Hepatocyte (in vitro differentiated cells): ENCODE results near the gene SHISA6. TPM values are rescaled to one million over a fixed set of nuclear protein-coding genes. Genes with fewer than 3 reads are reported as not detected.

Experiments
- DNase-seq: peaks from one replicate; pipeline ENCODE4 v3.0.0-alpha.2; 2016; ENCODE audit warnings: low spot score
- H2AFZ ChIP-seq: fragments of 200-600 bp; sonication (generic); 2 replicates; pipeline ENCODE4 v1.6.0; 2016; ENCODE audit warnings: antibody characterized with exemption, mild to moderate bottlenecking
- H3K27ac ChIP-seq: fragments of 200-600 bp; sonication (generic); 2 replicates; pipeline ENCODE4 v1.5.1; 2016; ENCODE audit warnings: mild to moderate bottlenecking
- H3K27me3 ChIP-seq: fragments of 200-600 bp; sonication (generic); 2 replicates; pipeline ENCODE4 v1.6.1; 2016
- H3K36me3 ChIP-seq: fragments of 200-600 bp; sonication (generic); replicated peaks from 2 replicates; pipeline ENCODE4 v1.5.1; 2016; ENCODE audit warnings: low read depth; ENCODE audit not compliant: insufficient read depth
- H3K4me1 ChIP-seq: fragments of 200-600 bp; sonication (generic); 2 replicates; pipeline ENCODE4 v1.5.1; 2016; ENCODE audit warnings: mild to moderate bottlenecking, moderate library complexity; ENCODE audit not compliant: insufficient read depth
- H3K4me2 ChIP-seq: fragments of 200-600 bp; sonication (generic); 2 replicates; pipeline ENCODE4 v1.6.0; 2016
- H3K4me3 ChIP-seq: fragments of 200-600 bp; sonication (generic); 2 replicates; pipeline ENCODE4 v1.5.1; 2016; ENCODE audit warnings: mild to moderate bottlenecking
- H3K79me2 ChIP-seq: fragments of 200-600 bp; sonication (generic); 2 replicates; pipeline ENCODE4 v1.6.0; 2017; ENCODE audit warnings: mild to moderate bottlenecking
- H3K9me2 ChIP-seq: fragments of 200-600 bp; sonication (generic); replicated peaks from 2 replicates; pipeline ENCODE4 v1.6.0; 2017; ENCODE audit warnings: mild to moderate bottlenecking; ENCODE audit not compliant: insufficient read depth
- H3K9me3 ChIP-seq: fragments of 200-600 bp; sonication (generic); 2 replicates; pipeline ENCODE4 v1.5.1; 2016; ENCODE audit warnings: low read depth, mild to moderate bottlenecking
- H4K20me1 ChIP-seq: fragments of 200-600 bp; sonication (generic); 2 replicates; pipeline ENCODE4 v1.6.0; 2016; ENCODE audit warnings: mild to moderate bottlenecking; ENCODE audit not compliant: insufficient read depth, poor library complexity, severe bottlenecking
- EZH2 ChIP-seq: fragments of 200-600 bp; sonication (generic); IDR thresholded peaks from 2 replicates; pipeline ENCODE4 v1.6.1; 2016; ENCODE audit warnings: antibody characterized with exemption, mild to moderate bottlenecking, borderline replicate concordance
- EZH2phosphoT487 ChIP-seq: fragments of 200-600 bp; sonication (generic); IDR thresholded peaks from one replicate; pipeline ENCODE4 v1.6.1; 2018; ENCODE audit warnings: antibody characterized with exemption, mild to moderate bottlenecking, low read depth, moderate library complexity; ENCODE audit not compliant: unreplicated experiment, severe bottlenecking
- WGBS: methylation state at CpG from one replicate; pipeline ENCODE4 v1.1.6; 2016; ENCODE audit warnings: low lambda C conversion rate; ENCODE audit errors: missing lambda C conversion rate; 5-methylcytosine and 5-hydroxymethylcytosine counted together
- polyA plus RNA-seq: library from polyadenylated mRNA; unstranded; fragments of >200 nt; fragmentation: Nextera tagmentation; extraction: Ambion mirVana; gene quantifications from 2 replicates; pipeline ENCODE4 v1.2.1, GENCODE V29; 2016
- total RNA-seq: library from RNA; depleted of rRNA; stranded (reverse); fragments of >200 nt; gene quantifications from 2 replicates; pipeline ENCODE4 v1.2.3, GENCODE V29; 2014
- TF ChIP-seq, protein P1 (sequence below): fragments of 200-600 bp; sonication (generic); IDR thresholded peaks from 2 replicates; pipeline ENCODE4 v1.5.1; 2016; ENCODE audit warnings: antibody characterized with exemption, mild to moderate bottlenecking; ENCODE audit not compliant: poor library complexity

Gene SHISA6
- total and polyA plus RNA-seq, 2 experiments from 2014 or later = 0.21 to 0.80 TPM

DNA sequence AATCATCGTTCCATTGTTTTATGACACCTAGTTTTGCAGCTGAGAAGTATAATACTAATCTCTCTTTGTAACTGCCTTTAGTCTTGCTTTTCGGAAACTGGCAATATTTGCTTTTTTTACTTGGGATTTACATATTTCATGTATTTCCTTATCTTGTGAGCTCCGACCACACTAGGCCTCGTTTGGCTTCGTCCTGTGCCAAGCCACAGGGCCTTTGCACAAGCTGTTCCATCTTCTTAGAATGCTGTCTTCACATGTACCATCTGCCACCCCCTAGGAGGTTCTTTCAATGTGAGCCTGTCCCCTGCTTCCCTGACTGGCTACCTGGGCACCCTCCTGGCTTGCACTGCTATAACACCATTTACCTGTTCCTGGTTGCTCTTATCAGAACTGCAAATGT, 77.2 kb downstream of the SHISA6 start:
- H2AFZ ChIP-seq = no peak overlapping the region
- H3K4me2 ChIP-seq = no peak overlapping the region
- H4K20me1 ChIP-seq = no peaks in the 10 kb centered on the region
- no peaks in the 10 kb centered on the region for H3K27me3 ChIP-seq
- H3K79me2 ChIP-seq = no peaks in the 10 kb centered on the region
- no peaks in the 10 kb centered on the region for H3K9me3 ChIP-seq
- no peaks in the 10 kb centered on the region for H3K4me1 ChIP-seq
- no peaks in the 10 kb centered on the region for H3K9me2 ChIP-seq
- TF ChIP-seq, protein P1, sequence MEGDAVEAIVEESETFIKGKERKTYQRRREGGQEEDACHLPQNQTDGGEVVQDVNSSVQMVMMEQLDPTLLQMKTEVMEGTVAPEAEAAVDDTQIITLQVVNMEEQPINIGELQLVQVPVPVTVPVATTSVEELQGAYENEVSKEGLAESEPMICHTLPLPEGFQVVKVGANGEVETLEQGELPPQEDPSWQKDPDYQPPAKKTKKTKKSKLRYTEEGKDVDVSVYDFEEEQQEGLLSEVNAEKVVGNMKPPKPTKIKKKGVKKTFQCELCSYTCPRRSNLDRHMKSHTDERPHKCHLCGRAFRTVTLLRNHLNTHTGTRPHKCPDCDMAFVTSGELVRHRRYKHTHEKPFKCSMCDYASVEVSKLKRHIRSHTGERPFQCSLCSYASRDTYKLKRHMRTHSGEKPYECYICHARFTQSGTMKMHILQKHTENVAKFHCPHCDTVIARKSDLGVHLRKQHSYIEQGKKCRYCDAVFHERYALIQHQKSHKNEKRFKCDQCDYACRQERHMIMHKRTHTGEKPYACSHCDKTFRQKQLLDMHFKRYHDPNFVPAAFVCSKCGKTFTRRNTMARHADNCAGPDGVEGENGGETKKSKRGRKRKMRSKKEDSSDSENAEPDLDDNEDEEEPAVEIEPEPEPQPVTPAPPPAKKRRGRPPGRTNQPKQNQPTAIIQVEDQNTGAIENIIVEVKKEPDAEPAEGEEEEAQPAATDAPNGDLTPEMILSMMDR = no peak
- no peak for TF ChIP-seq EZH2
- TF ChIP-seq EZH2phosphoT487 = no peak
- H3K4me3 ChIP-seq = no peak overlapping the region
- no peak for DNase-seq
- no peaks in the 10 kb centered on the region for H3K36me3 ChIP-seq
- WGBS = 94% methylated on average over 5 of the region's 5 CpGs
- no peak overlapping the region for H3K27ac ChIP-seq

DNA sequence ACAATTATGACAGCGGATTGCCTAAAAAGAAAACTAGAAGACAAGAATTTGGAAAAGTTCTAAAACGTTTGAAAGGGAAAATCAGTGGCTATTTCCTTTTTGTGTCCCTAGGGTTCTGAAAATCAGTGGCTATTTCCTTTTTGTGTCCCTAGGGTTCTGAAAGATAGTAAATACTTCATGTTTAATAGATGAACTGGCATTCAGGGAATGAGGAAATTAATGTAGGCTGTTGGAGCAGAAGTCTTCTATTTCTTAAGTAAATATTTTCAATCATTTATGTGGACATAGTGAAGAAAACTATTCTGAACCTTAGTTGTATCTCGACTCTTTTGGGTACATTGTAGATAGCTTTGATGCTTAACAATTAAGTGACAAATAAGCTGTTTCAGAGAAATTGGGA, 78.9 kb downstream of the SHISA6 start:
- Histone ChIP-seq H3K27ac (no peak overlapping the region), H3K4me1 (no peaks in the 10 kb centered on the region), H3K27me3 (no peaks in the 10 kb centered on the region), H3K9me3 (no peaks in the 10 kb centered on the region), H3K4me2 (no peak overlapping the region), H4K20me1 (no peaks in the 10 kb centered on the region), H3K9me2 (no peaks in the 10 kb centered on the region), H3K4me3 (no peak overlapping the region), H2AFZ (no peak overlapping the region), H3K79me2 (no peaks in the 10 kb centered on the region), H3K36me3 (no peaks in the 10 kb centered on the region)
- no peak for DNase-seq
- 66% methylated on average over 3 of the region's 3 CpGs for WGBS
- TF ChIP-seq EZH2phosphoT487 (no peak), EZH2 (no peak)
- TF ChIP-seq, protein P1 = no peak

DNA sequence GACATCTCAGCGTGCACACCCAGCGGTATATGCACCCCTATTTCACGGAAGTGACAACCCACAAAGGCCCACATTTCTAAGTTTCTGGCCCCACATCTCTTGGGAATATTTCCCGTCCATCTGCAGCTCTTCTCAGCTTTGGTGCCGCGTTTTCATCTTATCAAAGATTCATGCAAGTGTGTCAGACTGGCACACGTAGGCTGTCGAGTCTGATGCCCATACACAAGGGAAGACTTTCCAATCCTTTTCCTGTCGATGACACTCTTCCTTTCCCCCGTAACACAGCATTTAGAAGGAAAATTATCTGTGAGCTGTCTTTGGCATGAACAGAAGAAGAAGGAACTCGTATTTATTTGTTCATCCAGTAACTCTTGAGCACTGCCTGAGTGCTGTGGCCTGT, 83.0 kb downstream of the SHISA6 start:
- H3K27me3 ChIP-seq = no peaks in the 10 kb centered on the region

More for the DNA sequence above, 83.0 kb downstream of the SHISA6 start:
- Histone ChIP-seq H3K4me2 (no peak overlapping the region), H3K4me1 (no peaks in the 10 kb centered on the region), H3K36me3 (no peaks in the 10 kb centered on the region), H2AFZ (no peak overlapping the region), H3K79me2 (no peaks in the 10 kb centered on the region), H3K27ac (no peak overlapping the region), H3K4me3 (no peak overlapping the region), H3K9me3 (no peaks in the 10 kb centered on the region), H4K20me1 (no peaks in the 10 kb centered on the region), H3K9me2 (no peaks in the 10 kb centered on the region)
- TF ChIP-seq EZH2 = no peak
- TF ChIP-seq EZH2phosphoT487 = no peak
- TF ChIP-seq, protein P1 = no peak
- WGBS = 94% methylated on average over 11 of the region's 11 CpGs
- no peak for DNase-seq
